Measurements from ENCODE around the gene COPA.

- TF ChIP-seq CTCF (IDR thresholded peaks at IDR 0.05): no peak
- no peak for TF ChIP-seq POLR2A (IDR thresholded peaks at IDR 0.05)
- no peak for TF ChIP-seq POLR2AphosphoS5 (IDR thresholded peaks at IDR 0.05)
Measured at GRCh38 chr1:160315359-160315758, 27.7 kb downstream of the COPA start.
